ENCODE data around the gene SMIM8.

SMIM8 gene, protein sequence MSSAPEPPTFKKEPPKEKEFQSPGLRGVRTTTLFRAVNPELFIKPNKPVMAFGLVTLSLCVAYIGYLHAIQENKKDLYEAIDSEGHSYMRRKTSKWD

DNA sequence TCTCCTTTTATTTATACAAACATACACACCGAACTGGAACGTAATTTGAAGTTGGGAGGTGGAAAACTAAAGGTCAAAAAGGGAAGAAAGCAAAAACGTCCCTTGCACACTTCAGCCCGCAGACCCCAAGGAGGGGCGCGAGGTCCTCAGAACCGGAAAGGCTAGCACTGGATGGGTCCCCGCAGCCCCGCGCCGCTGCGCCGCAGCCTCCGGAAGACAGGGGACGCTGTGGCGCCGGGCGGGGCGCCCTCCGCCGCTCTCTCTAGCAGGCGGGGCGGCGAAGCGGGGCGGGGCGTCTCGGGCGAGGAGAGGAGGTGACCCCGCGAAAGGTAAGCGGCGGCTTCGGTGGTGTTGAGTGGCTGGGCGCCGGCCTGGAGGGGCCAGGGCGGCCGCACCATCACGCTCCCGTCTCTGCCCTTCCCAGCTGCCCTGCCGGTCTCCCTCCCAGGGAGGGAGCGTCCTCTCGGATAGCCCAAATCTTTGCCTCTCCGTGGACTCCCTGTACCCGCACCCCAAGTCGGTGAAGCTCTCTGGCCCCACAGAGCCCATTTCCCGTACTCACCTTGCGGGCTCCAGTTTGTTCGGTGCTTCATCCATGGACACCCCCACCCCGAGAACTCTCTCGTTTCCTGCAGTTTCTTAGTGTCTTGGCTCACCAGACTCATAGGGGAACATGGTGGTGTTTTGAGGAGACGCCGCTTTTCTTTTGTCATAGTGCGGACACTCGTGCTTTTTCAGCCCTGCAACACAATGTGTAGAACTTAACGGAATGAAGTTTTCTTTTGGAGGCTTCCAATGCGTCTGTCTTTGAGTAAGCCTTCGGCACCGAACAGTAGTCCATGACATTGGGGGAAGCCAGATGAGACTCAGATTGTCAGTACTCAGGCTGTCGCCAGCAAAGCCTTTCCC, at the start of gene SMIM8:
TSS of gene SMIM8 (plus strand) at position 285 of the 909 bp plus-strand sequence. CDS start 14,444 bp downstream, outside the sequence.
- no peak within 1 kb of the TSS for H3K4me3 ChIP-seq (IDR thresholded peaks at IDR 0.05; ENCODE audit: insufficient read depth, low read depth, low read length)
- H3K27me3 ChIP-seq (ENCODE audit: insufficient read depth, low read depth), result no peaks in the 10 kb centered on the region
- no peak within 1 kb of the TSS for H3K27ac ChIP-seq
- H2AFZ ChIP-seq (ENCODE audit: low read depth), result peak within 1 kb of the TSS; percentile 94
- no peaks in the 10 kb centered on the region for H3K36me3 ChIP-seq (ENCODE audit: insufficient read depth)
- no peaks in the 10 kb centered on the region for H3K79me2 ChIP-seq (ENCODE audit: insufficient read depth, low read depth)
- H3K4me1 ChIP-seq (ENCODE audit: low read depth, poor library complexity, severe bottlenecking), result no peaks in the 10 kb centered on the region
- peak within 1 kb of the TSS; percentile 44; the same call in 1 of the 2 replicates for H3K9ac ChIP-seq
- peak within 1 kb of the TSS; percentile 48 for H3K4me2 ChIP-seq
- H4K20me1 ChIP-seq (ENCODE audit: insufficient read depth), result no peaks in the 10 kb centered on the region
- TF ChIP-seq, protein P1, sequence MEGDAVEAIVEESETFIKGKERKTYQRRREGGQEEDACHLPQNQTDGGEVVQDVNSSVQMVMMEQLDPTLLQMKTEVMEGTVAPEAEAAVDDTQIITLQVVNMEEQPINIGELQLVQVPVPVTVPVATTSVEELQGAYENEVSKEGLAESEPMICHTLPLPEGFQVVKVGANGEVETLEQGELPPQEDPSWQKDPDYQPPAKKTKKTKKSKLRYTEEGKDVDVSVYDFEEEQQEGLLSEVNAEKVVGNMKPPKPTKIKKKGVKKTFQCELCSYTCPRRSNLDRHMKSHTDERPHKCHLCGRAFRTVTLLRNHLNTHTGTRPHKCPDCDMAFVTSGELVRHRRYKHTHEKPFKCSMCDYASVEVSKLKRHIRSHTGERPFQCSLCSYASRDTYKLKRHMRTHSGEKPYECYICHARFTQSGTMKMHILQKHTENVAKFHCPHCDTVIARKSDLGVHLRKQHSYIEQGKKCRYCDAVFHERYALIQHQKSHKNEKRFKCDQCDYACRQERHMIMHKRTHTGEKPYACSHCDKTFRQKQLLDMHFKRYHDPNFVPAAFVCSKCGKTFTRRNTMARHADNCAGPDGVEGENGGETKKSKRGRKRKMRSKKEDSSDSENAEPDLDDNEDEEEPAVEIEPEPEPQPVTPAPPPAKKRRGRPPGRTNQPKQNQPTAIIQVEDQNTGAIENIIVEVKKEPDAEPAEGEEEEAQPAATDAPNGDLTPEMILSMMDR (conservative IDR thresholded peaks at IDR 0.05; ENCODE audit: low read depth, low read length), result peak; percentile 73

DNA sequence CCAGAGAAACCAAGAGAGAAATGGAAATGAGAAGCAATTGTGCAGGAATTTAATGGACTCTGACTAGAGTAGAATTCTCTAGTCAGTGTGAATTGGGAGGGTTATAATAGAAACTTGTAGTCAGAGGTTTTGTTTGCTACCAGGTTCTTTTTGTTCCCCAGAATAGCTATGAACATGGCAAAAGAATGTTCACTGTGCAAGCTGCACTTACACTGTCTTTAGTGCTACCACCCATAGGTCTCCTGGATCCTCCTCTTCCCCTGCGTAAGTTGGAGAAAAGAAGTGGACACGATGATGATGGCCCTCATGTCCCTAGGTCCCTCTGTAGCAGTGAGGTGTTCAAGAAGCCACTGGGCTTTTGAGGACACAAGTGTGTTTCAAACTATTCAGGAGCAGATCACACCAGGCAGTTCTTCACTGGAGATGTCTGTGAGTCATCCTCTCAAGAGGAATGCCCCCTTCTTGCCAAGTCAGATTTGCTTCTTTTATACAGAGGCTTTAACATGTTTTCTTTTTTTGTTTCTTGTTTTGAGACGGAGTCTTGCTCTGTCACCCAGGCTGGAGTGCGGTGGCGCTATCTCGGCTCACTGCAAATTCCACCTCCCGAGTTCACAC, 47.6 kb upstream of the SMIM8 start:
- H4K20me1 ChIP-seq (ENCODE audit: insufficient read depth), result no peaks in the 10 kb centered on the region
- H3K27ac ChIP-seq, result no peak overlapping the region
- H3K4me1 ChIP-seq (ENCODE audit: low read depth, poor library complexity, severe bottlenecking), result no peaks in the 10 kb centered on the region
- no peak overlapping the region for H3K4me3 ChIP-seq (IDR thresholded peaks at IDR 0.05; ENCODE audit: insufficient read depth, low read depth, low read length)
- no peaks in the 10 kb centered on the region for H3K79me2 ChIP-seq (ENCODE audit: insufficient read depth, low read depth)
- no peak overlapping the region for H3K9ac ChIP-seq
- H3K27me3 ChIP-seq (ENCODE audit: insufficient read depth, low read depth), result no peaks in the 10 kb centered on the region
- TF ChIP-seq, protein P1 (conservative IDR thresholded peaks at IDR 0.05; ENCODE audit: low read depth, low read length), result no peak
- no peak overlapping the region for H3K4me2 ChIP-seq
- H2AFZ ChIP-seq (ENCODE audit: low read depth), result no peak overlapping the region
- H3K36me3 ChIP-seq (ENCODE audit: insufficient read depth), result no peaks in the 10 kb centered on the region

DNA sequence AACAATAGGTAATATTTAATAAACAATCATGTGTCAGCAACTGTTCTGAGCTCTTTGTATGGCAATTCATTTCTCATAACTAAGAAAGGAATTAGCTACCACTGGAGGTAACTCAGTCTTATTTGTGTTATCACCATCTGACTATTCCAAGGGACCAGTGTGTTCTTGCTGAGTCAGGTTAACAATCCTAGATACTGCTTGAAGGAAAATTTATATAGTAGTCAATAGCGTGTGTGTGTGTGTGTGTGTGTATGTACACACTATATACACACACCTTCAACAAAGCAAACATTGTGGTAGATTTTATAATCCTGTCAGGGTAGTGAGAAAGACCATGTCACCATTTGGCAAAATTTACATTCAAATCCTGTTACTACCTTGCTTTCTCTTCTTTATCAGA, 45.8 kb upstream of the SMIM8 start:
- no peaks in the 10 kb centered on the region for H4K20me1 ChIP-seq (ENCODE audit: insufficient read depth)
- no peaks in the 10 kb centered on the region for H3K4me1 ChIP-seq (ENCODE audit: low read depth, poor library complexity, severe bottlenecking)
- H2AFZ ChIP-seq (ENCODE audit: low read depth), result no peak overlapping the region
- H3K27me3 ChIP-seq (ENCODE audit: insufficient read depth, low read depth), result no peaks in the 10 kb centered on the region
- no peak overlapping the region for H3K4me2 ChIP-seq
- H3K79me2 ChIP-seq (ENCODE audit: insufficient read depth, low read depth), result no peaks in the 10 kb centered on the region
- TF ChIP-seq, protein P1 (conservative IDR thresholded peaks at IDR 0.05; ENCODE audit: low read depth, low read length), result no peak
- no peak overlapping the region for H3K4me3 ChIP-seq (IDR thresholded peaks at IDR 0.05; ENCODE audit: insufficient read depth, low read depth, low read length)
- H3K36me3 ChIP-seq (ENCODE audit: insufficient read depth), result no peaks in the 10 kb centered on the region
- H3K27ac ChIP-seq, result no peak overlapping the region
- no peak overlapping the region for H3K9ac ChIP-seq

DNA sequence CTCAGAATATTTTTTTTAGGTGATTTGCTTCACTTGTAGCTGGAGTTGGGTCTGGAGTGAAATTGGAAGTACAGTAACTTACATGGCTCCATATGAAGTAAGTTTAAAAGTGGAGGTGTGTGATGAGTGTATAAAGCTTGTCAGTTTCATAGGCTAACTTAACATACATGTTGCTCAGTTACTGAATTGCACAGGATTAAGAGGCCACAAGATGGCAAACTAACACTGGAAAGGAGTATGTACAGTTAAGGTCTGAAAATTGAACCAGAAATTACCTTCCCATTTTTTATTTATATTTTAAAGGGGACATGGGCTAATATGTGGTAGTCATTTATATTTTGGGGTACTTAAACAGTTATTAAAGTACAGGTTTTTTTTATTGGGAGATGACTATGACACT, 45.3 kb upstream of the SMIM8 start:
- Histone ChIP-seq H3K27ac (no peak overlapping the region), H3K36me3 (ENCODE audit: insufficient read depth) (no peaks in the 10 kb centered on the region), H3K4me1 (ENCODE audit: low read depth, poor library complexity, severe bottlenecking) (no peaks in the 10 kb centered on the region), H3K79me2 (ENCODE audit: insufficient read depth, low read depth) (no peaks in the 10 kb centered on the region), H2AFZ (ENCODE audit: low read depth) (no peak overlapping the region), H3K4me2 (no peak overlapping the region), H3K27me3 (ENCODE audit: insufficient read depth, low read depth) (no peaks in the 10 kb centered on the region), H4K20me1 (ENCODE audit: insufficient read depth) (no peaks in the 10 kb centered on the region), H3K4me3 (IDR thresholded peaks at IDR 0.05; ENCODE audit: insufficient read depth, low read depth, low read length) (no peak overlapping the region), H3K9ac (no peak overlapping the region)
- TF ChIP-seq, protein P1 (conservative IDR thresholded peaks at IDR 0.05; ENCODE audit: low read depth, low read length), result no peak

Measured in KMS-11 (cell line).